Measurements from ENCODE around the gene PTGES2. TPM values are rescaled to one million over a fixed set of nuclear protein-coding genes. Genes with fewer than 3 reads are reported as not detected.

Gene PTGES2
- total RNA-seq, 4 donors from 2014 or later, result 58.0 to 72.7 (median 60.5) TPM

- intact Hi-C loops (cut with DNase I), result no loop called here
- TF ChIP-seq CTCF (IDR thresholded peaks at IDR 0.05), result no peak
- TF ChIP-seq POLR2A (IDR thresholded peaks at IDR 0.05; ENCODE audit: low read depth), result no peak
- TF ChIP-seq EP300 (IDR thresholded peaks at IDR 0.05), result no peak
- no peak for TF ChIP-seq POLR2AphosphoS5 (IDR thresholded peaks at IDR 0.05)
- Histone ChIP-seq H3K9me3 (no peaks in the 10 kb centered on the region), H3K4me1 (no peaks in the 10 kb centered on the region), H3K27ac (replicated peaks in 1 of 4) (no peak overlapping the region), H3K27me3 (no peaks in the 10 kb centered on the region), H3K4me3 (no peak overlapping the region), H3K36me3 (peaks cover 51 to 87% (median 77%) of the 10 kb centered on the region in 4 donors)
- no peak for DNase-seq (ENCODE audit: extremely low spot score)
- WGBS, result 90% methylated on average over 5 of the region's 8 CpGs
Measured at GRCh38 chr9:128169492-128169891, 42.0 kb upstream of the PTGES2 start.

- Histone ChIP-seq H3K9me3 (no peaks in the 10 kb centered on the region), H3K27me3 (no peaks in the 10 kb centered on the region), H3K27ac (replicated peaks in 1 of 4) (no peak overlapping the region), H3K36me3 (peaks cover 51 to 87% (median 77%) of the 10 kb centered on the region in 4 donors), H3K4me1 (no peaks in the 10 kb centered on the region), H3K4me3 (no peak overlapping the region)
- 93% methylated on average over 8 of the region's 8 CpGs for WGBS
- DNase-seq (ENCODE audit: extremely low spot score), result no peak
- intact Hi-C loops (cut with DNase I), result no loop called here
- TF ChIP-seq POLR2AphosphoS5 (IDR thresholded peaks at IDR 0.05), result no peak
- no peak for TF ChIP-seq CTCF (IDR thresholded peaks at IDR 0.05)
- TF ChIP-seq EP300 (IDR thresholded peaks at IDR 0.05), result no peak
- TF ChIP-seq POLR2A (IDR thresholded peaks at IDR 0.05; ENCODE audit: low read depth), result no peak
Measured at GRCh38 chr9:128168731-128169308, 41.3 kb upstream of the PTGES2 start.

GRCh38 chr9:128167209-128167608 is 39.7 kb upstream of the PTGES2 start:
- Histone ChIP-seq H3K27me3 (no peaks in the 10 kb centered on the region), H3K9me3 (no peaks in the 10 kb centered on the region), H3K36me3 (peaks cover 51 to 91% (median 85%) of the 10 kb centered on the region in 4 donors), H3K4me3 (no peak overlapping the region), H3K4me1 (peaks cover 0 to 2% (median under 1%) of the 10 kb centered on the region in 4 donors), H3K27ac (replicated peaks in 1 of 4) (no peak overlapping the region)
- TF ChIP-seq POLR2A (IDR thresholded peaks at IDR 0.05; ENCODE audit: low read depth) (no peak), POLR2AphosphoS5 (IDR thresholded peaks at IDR 0.05) (no peak), EP300 (IDR thresholded peaks at IDR 0.05) (no peak), CTCF (IDR thresholded peaks at IDR 0.05) (no peak)
- DNase-seq (ENCODE audit: extremely low spot score), result no peak
- intact Hi-C loops (cut with DNase I), result no loop called here
- 100% methylated on average over 3 of the region's 4 CpGs for WGBS

GRCh38 chr9:128166169-128166568 is 38.6 kb upstream of the PTGES2 start:
- Histone ChIP-seq H3K27ac (replicated peaks in 1 of 4) (no peak overlapping the region), H3K4me1 (peaks cover 4 to 12% (median 8%) of the 10 kb centered on the region in 4 donors), H3K36me3 (peaks cover 51 to 89% (median 83%) of the 10 kb centered on the region in 4 donors), H3K9me3 (no peaks in the 10 kb centered on the region), H3K4me3 (no peak overlapping the region), H3K27me3 (no peaks in the 10 kb centered on the region)
- intact Hi-C loops (cut with DNase I), result no loop called here
- no peak for DNase-seq (ENCODE audit: extremely low spot score)
- WGBS, result 90% methylated on average over 14 of the region's 18 CpGs
- no peak for TF ChIP-seq POLR2AphosphoS5 (IDR thresholded peaks at IDR 0.05)
- TF ChIP-seq EP300 (IDR thresholded peaks at IDR 0.05), result no peak
- TF ChIP-seq CTCF (IDR thresholded peaks at IDR 0.05), result no peak
- TF ChIP-seq POLR2A (IDR thresholded peaks at IDR 0.05; ENCODE audit: low read depth), result no peak
